ENCODE results near the gene ATG16L2.

DNA sequence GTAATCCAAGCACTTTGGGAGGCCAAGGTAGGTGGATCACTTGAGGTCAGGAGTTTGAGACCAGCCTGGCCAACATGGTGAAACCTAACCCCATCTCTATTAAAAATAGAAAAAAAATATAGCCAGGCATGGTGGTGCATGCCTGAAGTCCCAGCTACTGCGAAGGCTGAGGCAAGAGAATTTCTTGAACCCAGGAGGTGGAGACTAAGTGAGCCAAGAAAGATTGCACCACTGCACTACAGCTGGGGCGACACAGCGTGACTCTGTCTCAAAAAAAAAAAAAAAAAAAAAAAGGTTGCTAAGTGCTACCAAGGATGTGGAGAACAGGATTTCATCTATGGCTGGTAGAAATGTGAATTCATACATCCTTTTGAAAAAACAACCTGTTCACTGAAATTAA, 36.6 kb downstream of the ATG16L2 start:
- TF ChIP-seq EP300 (conservative IDR thresholded peaks at IDR 0.05; ENCODE audit: poor library complexity, severe bottlenecking) (no peak), SMC3 (conservative IDR thresholded peaks at IDR 0.05; ENCODE audit: poor library complexity) (no peak)
- TF ChIP-seq, protein P1, sequence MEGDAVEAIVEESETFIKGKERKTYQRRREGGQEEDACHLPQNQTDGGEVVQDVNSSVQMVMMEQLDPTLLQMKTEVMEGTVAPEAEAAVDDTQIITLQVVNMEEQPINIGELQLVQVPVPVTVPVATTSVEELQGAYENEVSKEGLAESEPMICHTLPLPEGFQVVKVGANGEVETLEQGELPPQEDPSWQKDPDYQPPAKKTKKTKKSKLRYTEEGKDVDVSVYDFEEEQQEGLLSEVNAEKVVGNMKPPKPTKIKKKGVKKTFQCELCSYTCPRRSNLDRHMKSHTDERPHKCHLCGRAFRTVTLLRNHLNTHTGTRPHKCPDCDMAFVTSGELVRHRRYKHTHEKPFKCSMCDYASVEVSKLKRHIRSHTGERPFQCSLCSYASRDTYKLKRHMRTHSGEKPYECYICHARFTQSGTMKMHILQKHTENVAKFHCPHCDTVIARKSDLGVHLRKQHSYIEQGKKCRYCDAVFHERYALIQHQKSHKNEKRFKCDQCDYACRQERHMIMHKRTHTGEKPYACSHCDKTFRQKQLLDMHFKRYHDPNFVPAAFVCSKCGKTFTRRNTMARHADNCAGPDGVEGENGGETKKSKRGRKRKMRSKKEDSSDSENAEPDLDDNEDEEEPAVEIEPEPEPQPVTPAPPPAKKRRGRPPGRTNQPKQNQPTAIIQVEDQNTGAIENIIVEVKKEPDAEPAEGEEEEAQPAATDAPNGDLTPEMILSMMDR (IDR thresholded peaks at IDR 0.05; ENCODE audit: poor library complexity, severe bottlenecking), result no peak
